GM19043 (cell line): Measurements from ENCODE around the gene THADA.
A peak's percentile ranks its signal among the peaks of the same experiment; 100 is the strongest.
"Not testable (repeated sequence)": the region's sequence is repeated elsewhere in the genome, so short reads cannot be mapped to it uniquely, and the experiment has no call there.

Source experiments
- ATAC-seq: cut with Tn5 transposase; IDR thresholded peaks from one replicate; pipeline ENCODE4 v1.9.1; 2021; ENCODE audit warnings: low read depth; ENCODE audit not compliant: unreplicated experiment

THADA gene

DNA sequence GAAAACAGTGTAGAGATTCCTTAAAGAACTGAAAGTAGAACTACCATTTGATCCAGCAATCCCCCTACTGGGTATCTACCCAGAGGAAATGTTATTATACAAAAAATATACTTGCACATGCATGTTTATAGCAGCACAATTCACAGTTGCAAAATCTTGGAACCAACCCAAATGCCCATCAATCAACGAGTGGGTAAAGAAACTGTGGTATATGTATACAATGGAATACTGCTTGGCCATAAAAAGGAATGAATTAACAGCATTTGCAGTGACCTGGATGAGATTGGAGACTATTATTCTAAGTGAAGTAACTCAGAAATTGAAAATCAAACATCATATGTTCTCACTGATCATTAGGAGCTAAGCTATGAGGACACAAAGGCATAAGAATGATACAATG lies 4.8 kb upstream of the THADA start:
- not testable (repeated sequence) for ATAC-seq

- no peak for ATAC-seq
Observed at GRCh38 chr2:43594875-43595274, 963 bp downstream of the THADA start.

DNA sequence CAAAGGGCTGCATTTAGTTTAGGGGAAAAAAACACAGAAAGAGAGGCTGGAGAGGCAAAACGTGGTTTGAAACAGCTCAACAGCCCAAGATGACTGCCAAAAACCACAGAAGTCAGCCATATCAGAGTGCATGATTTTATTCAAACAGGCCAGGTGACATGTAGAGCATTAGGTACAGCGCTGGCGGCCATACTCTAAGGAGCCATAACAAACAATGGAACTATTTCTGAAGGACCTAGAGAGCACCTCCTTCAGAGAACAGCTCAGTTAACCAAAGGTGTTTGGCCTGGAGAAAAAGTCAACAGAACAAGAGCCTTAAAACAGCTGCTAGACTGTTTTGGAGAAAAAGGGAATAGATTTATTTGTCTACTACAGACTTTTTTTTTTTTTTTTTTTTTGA lies 2.6 kb downstream of the THADA start:
- ATAC-seq = no peak

DNA sequence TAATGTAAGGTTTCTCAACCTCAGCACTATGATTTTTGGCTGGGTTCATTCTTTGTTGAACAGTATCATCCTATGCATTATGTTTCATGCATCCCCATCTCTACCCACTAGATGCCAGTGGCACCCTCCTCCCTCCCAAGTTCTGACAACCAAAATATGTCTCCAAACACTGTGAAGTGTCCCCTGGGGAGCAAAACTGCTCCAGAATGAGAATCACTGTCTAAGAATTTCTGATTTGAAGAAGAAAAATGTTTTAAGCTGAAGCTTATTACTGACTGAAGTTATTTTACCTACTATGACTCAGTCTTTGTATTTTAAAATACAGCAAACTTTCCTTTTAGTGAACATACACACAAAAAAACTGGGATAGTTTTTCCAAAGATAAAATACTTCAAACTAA lies 3.4 kb downstream of the THADA start:
- no peak for ATAC-seq

DNA sequence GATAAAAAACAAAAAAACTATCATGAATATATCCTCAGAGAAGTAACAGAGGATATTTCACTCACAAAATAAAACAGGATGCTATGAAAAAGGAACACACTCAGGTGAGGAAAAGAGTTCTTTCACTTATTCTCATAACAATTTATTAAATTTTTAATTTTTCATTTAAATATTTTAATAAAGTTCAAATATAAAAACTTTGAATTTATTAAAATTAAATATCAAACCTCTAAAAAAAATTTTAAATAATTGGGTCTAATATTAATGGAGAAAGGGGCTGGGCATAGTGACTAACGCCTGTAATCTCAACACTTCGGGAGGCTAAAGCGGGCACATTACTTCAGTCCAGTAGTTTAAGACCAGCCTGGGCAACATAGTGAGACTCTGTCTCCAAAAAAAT lies 10.1 kb downstream of the THADA start:
- no peak for ATAC-seq

DNA sequence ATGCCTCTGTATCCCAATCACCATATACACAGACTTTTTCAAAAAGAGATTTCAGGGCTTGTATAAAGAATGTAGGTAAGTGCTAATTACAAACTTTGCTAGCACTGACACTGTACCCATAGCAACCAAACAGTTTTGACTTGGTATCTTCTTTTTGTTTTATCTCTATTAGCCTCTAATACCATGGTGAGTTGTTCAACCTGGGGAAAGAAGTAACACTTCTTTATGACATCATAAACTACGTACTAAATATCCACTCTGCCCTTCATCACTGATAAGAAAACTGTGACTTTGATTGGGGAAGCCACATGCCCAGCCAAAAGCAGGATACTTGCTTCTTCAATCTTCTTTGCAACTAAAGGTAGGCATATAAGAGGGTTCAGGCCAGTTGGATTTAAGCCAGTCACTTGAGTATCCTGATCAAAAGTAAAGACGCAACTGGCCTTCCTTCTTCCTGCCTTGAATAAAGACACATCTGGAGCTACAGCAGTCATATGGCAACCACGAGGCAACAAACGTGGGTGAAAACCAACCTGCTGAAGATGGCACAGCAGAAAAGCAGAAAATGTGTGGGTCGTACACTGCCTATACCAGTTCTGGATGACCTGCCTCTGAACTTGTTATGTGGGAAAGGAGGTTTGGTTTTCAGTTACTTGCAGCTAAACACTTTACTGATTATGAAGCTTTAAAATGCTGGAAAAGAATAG lies 16.4 kb downstream of the THADA start:
- no peak for ATAC-seq

GRCh38 chr2:43576981-43577892 lies 18.6 kb downstream of the THADA start:
- ATAC-seq = no peak

GRCh38 chr2:43572244-43572643 lies 23.6 kb downstream of the THADA start:
- ATAC-seq = no peak

- ATAC-seq = peak; percentile 58
Observed at GRCh38 chr2:43569921-43570320, 25.9 kb downstream of the THADA start.

- ATAC-seq = no peak
Observed at GRCh38 chr2:43568228-43568627, 27.6 kb downstream of the THADA start.

GRCh38 chr2:43566461-43566729 lies 29.4 kb downstream of the THADA start:
- ATAC-seq = peak; percentile 28

GRCh38 chr2:43563679-43564078 lies 32.2 kb downstream of the THADA start:
- ATAC-seq = no peak

GRCh38 chr2:43560231-43560547 lies 35.6 kb downstream of the THADA start:
- no peak for ATAC-seq

DNA sequence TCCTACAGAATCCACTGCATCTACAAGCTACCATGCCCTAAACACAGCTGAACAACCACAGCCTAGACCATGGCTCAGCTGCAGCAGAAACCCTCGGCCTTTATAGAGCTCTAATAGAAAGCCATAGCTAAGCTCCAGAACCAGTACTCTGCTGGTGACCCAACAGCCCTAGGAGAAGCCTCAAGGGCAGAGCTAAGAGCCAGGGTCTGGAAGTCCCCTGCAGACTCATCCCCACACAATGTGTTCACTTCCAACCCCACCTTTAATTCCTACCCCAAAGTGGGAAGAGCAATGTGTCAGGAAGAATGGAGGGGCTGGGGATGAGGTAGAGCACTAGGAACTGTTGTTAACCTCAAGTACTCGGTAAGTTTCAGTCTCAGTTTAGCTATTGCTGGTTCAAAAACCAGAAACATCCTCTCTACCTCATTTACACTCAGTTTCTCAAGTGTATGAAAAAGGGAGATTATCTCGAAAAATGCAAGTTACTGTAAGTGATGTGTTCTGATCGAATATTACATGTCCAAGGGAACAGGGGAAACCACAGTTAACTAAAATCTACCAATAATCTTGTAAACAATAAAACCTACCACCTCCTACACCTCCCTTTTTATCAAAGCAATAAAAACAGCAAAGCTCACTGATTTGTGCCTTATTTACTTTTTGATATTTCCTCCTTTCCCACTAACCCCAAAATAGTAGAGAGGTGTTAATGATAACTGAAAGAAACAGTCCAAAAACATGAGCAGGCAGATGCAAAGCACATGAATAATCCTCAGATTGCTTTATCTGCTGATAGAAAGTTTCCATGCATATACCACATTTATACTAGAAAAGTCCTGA lies 36.2 kb downstream of the THADA start:
- peak; percentile 85 for ATAC-seq

- ATAC-seq = no peak
Observed at GRCh38 chr2:43557196-43557595, 38.6 kb downstream of the THADA start.

GRCh38 chr2:43556256-43556655 lies 39.6 kb downstream of the THADA start:
- ATAC-seq = no peak

DNA sequence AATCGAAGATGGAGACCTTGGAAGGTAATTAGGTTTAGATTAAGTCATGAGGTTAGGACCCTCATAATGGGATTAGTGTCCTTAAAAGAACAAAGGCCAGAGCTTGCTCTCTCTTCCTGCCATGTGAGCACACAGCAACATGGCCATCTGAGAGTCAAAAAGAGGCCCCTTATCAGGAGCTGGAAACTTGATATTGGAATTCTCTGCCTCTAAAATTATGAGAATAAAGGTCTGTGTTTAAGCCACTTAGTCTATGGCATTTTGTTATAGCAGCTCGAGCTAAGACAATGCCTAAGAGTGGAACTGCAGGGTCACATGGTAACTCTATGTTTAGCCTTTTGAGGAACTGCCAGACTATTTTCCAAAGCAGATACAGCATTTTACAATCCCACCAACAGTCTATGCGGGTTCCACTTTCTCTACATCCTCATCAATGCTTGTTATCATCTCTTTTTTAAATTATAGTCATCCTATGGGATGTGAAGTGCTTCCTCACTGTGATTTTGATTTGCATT lies 42.4 kb downstream of the THADA start:
- ATAC-seq = no peak

DNA sequence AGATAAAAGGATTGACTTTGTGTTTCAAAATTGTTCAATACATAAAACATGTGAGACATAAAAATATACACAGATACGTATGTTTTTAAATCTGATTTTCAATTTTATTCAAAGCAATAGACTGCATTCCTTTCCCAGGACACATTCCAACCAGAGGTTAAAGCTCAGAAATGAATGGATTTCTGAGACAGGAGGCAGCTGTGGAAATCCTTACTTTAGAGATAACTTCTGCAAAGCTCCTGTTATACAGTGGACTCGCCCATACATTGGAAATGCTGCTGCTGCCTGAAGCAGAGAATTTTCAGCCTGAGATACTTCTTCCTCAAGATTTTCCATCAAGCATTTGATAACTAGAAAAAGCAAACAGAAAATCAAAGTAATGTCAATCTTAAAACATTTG lies 43.8 kb downstream of the THADA start:
- no peak for ATAC-seq

DNA sequence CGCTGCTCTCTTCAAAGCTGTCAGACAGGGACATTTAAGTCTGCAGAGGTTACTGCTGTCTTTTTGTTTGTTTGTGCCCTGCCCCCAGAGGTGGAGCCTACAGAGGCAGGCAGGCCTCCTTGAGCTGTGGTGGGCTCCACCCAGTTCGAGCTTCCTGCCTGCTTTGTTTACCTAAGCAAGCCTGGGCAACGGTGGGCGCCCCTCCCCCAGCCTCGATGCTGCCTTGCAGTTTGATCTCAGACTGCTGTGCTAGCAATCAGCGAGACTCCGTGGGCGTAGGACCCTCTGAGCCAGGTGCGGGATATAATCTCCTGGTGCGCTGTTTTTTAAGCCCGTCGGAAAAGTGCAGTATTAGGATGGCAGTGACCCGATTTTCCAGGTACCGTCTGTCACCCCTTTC lies 47.5 kb downstream of the THADA start:
- ATAC-seq = not testable (repeated sequence)

DNA sequence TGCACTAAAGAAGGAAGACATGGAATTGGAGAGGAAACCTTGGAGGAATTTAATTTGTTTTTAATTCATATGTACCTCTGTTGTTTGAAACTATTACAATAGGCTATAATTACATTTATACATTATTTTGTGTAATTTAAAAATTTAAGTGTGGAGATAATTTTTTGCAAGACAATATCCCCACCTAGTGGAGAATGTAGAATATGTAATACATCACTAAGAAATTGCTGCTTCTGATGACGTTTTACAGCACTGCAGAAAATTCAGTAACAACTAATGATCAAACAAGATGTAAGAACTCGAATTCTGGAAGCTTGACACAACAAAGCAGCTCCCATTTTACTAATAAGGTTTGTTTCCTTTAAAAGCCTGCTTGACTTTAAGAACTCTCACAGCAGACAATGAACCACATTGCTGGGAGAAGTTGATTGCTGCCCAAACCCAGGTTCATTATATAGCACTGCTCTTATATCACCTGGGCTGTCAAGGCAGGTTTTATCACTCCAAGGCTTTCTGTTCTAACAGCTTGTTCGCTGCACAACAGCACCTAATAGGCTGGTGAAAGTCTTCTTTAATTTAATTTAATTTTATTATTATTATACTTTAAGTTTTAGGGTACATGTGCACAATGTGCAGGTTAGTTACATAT lies 53.4 kb downstream of the THADA start:
- ATAC-seq = no peak

DNA sequence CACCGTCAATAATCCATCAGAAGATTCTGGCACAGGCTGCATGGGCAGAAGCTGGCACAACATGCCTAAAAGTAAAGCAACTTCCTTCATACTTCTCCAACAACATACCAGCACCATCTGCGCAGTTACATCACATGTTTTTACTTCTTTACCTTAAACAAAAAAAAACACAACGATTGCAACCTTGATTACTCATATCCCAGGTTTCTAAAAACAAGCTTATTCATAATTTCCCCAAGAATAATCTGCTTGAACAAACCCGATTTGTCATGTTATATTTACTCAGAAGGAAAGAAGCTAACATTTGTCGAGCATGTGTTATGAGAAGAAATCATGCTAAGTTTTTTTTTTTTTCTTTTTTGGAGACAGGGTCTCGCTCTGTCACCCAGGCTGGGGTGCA lies 54.7 kb downstream of the THADA start:
- ATAC-seq = no peak
